T47D (cell line): ENCODE results near the gene DUOX2.

Source experiments
- DNase-seq, 2 experiments: peaks; one replicate each; pipeline versions ENCODE4 v3.0.0 to v3.0.0-alpha.2; 2011 to 2012; ENCODE audit warnings: low read depth in 1 of 2, low spot score in 1 of 2
- JUND ChIP-seq: IDR thresholded peaks from 2 replicates; pipeline ENCODE4 v1.6.1; 2012; ENCODE audit warnings: low read depth
- in situ Hi-C: cut with HindIII; loops from 2 replicates; pipeline ENCODE4 v1.10.0; 2016; ENCODE audit warnings: low sequenced_read_pairs, low pct_unique_long_range_greater_than_20kb

Gene DUOX2

GRCh38 chr15:45121706-45122417 lies 7.9 kb upstream of the DUOX2 start:
- TF ChIP-seq JUND, result no peak
- in situ Hi-C loops, result no loop called here
- DNase-seq, result no peak

- in situ Hi-C loops, result no loop called here
- no peak for DNase-seq
- no peak for TF ChIP-seq JUND
These were observed 7.0 kb upstream of the DUOX2 start for GRCh38 chr15:45121020-45121419.

- TF ChIP-seq JUND, result no peak
- in situ Hi-C loops, result no loop called here
- DNase-seq, result no peak
These were observed 6.4 kb upstream of the DUOX2 start for GRCh38 chr15:45120081-45120972.

GRCh38 chr15:45118996-45119395 lies 5.0 kb upstream of the DUOX2 start:
- no peak for TF ChIP-seq JUND
- in situ Hi-C loops, result no loop called here
- DNase-seq, result no peak

GRCh38 chr15:45118131-45118588 lies 4.2 kb upstream of the DUOX2 start:
- DNase-seq, result peak; percentile 93 to 98
- in situ Hi-C loops, result no loop called here
- no peak for TF ChIP-seq JUND

- no peak for TF ChIP-seq JUND
- in situ Hi-C loops, result no loop called here
- no peak for DNase-seq
These were observed 3.5 kb upstream of the DUOX2 start for GRCh38 chr15:45117308-45118130.

- no peak for TF ChIP-seq JUND
- no peak for DNase-seq
- in situ Hi-C loops, result no loop called here
These were observed 2.7 kb upstream of the DUOX2 start for GRCh38 chr15:45116482-45117307.

- in situ Hi-C loops, result no loop called here
- DNase-seq, result no peak
- TF ChIP-seq JUND, result no peak
These were observed 2.1 kb upstream of the DUOX2 start for GRCh38 chr15:45116006-45116481.

- DNase-seq, result no peak
- in situ Hi-C loops, result no loop called here
- TF ChIP-seq JUND, result no peak
These were observed 1.4 kb upstream of the DUOX2 start for GRCh38 chr15:45115312-45115820.

GRCh38 chr15:45114751-45115085 lies 746 bp upstream of the DUOX2 start:
- no peak for DNase-seq
- in situ Hi-C loops, result no loop called here
- no peak for TF ChIP-seq JUND

- in situ Hi-C loops, result no loop called here
- DNase-seq, result no peak
- no peak for TF ChIP-seq JUND
These were observed 487 bp downstream of the DUOX2 start for GRCh38 chr15:45113380-45113990.
